Endothelial cell of umbilical vein (primary cell): ENCODE measurements around the gene SPOPL. TPM values are rescaled to one million over a fixed set of nuclear protein-coding genes. Genes with fewer than 3 reads are reported as not detected.

ENCODE experiments used
- BruUV-seq: library from RNA; stranded (reverse); fragments of 400-500 nt; replicated peaks from 2 replicates; lab custom pipeline; 2021; lab: Mats Ljungman, UMichigan
- CTCF ChIA-PET: fragments of 300-600, 350-600 bp; sonication (Branson Sonifier 250); formaldehyde crosslinking; loops from one replicate; lab custom pipeline; 2021; ENCODE audit warnings: antibody characterized with exemption, inconsistent platforms; lab: Charles Lee
- POLR2A ChIA-PET: fragments of 300-600, 350-600 bp; sonication (Branson Sonifier 250); formaldehyde crosslinking; loops from one replicate; lab custom pipeline; 2021; ENCODE audit warnings: antibody characterized with exemption, inconsistent platforms; lab: Charles Lee
- DNase-seq: peaks from one replicate; pipeline ENCODE4 v3.0.0-alpha.2; 2011; ENCODE audit warnings: low read depth, low spot score
- FAIRE-seq: peaks from 2 replicates; lab custom pipeline; 2011; peaks lifted over from hg19 to GRCh38; lab: Jason Lieb, UNC
- H2AFZ ChIP-seq: 2 replicates; pipeline ENCODE4 v1.6.0; 2012; ENCODE audit warnings: low read depth, low read length, control low read depth, inconsistent platforms
- H3K27ac ChIP-seq: 2 replicates; pipeline ENCODE4 v1.5.1; 2011; ENCODE audit warnings: low read depth, mild to moderate bottlenecking, control low read depth, low read length, moderate library complexity; ENCODE audit not compliant: insufficient read depth
- H3K27me3 ChIP-seq, 2 experiments: 2 replicates each; pipeline versions ENCODE4 v1.6.0 to v1.6.1; 2011; ENCODE audit warnings: low read length in 2 of 2, mixed read lengths in 1 of 2; ENCODE audit not compliant: control insufficient read depth in 2 of 2, insufficient read depth in 2 of 2
- H3K36me3 ChIP-seq, 2 experiments: 2 replicates in 1 of 2; 3 replicates in 1 of 2; pipeline ENCODE4 v1.5.1; 2011; ENCODE audit warnings: low read length in 2 of 2, mild to moderate bottlenecking in 1 of 2, moderate library complexity in 1 of 2; ENCODE audit not compliant: control insufficient read depth in 2 of 2, insufficient read depth in 2 of 2; ENCODE audit errors: extremely low read depth in 1 of 2
- H3K4me1 ChIP-seq: 3 replicates; pipeline ENCODE4 v1.5.1; 2011; ENCODE audit warnings: mild to moderate bottlenecking, low read length; ENCODE audit not compliant: control insufficient read depth, insufficient read depth; ENCODE audit errors: extremely low read depth
- H3K4me2 ChIP-seq: 2 replicates; pipeline ENCODE4 v1.6.1; 2011; ENCODE audit warnings: low read length, control low read depth, mixed read lengths; ENCODE audit not compliant: insufficient read depth
- H3K4me3 ChIP-seq, 3 experiments: fragments of 200-600 bp in 1 of 3; sonication (generic), shearing (Covaris generic) in 1 of 3; replicated peaks in 1 of 3; 2 replicates each; pipeline ENCODE4 v1.5.1; 2011 to 2016; ENCODE audit warnings: control low read depth in 3 of 3, low read length in 3 of 3, mild to moderate bottlenecking in 2 of 3, inconsistent platforms in 1 of 3, low read depth in 1 of 3, moderate library complexity in 1 of 3; ENCODE audit not compliant: insufficient read depth in 1 of 3
- H3K79me2 ChIP-seq: 2 replicates; pipeline ENCODE4 v1.6.0; 2012; ENCODE audit warnings: low read length, inconsistent platforms; ENCODE audit not compliant: control insufficient read depth, insufficient read depth
- H3K9ac ChIP-seq: replicated peaks from 2 replicates; pipeline ENCODE3; 2011; ENCODE audit warnings: low read length, control low read depth; ENCODE audit not compliant: insufficient read depth; ENCODE audit errors: extremely low read depth
- H3K9me1 ChIP-seq: replicated peaks from 3 replicates; pipeline ENCODE4 v1.6.0; 2011; ENCODE audit warnings: mild to moderate bottlenecking, low read length; ENCODE audit not compliant: control insufficient read depth, insufficient read depth; ENCODE audit errors: extremely low read depth
- H3K9me3 ChIP-seq: replicated peaks from 2 replicates; pipeline ENCODE4 v1.5.1; 2012; ENCODE audit warnings: low read length, inconsistent platforms; ENCODE audit not compliant: control insufficient read depth, insufficient read depth
- H4K20me1 ChIP-seq: replicated peaks from 2 replicates; pipeline ENCODE3; 2011; ENCODE audit warnings: mild to moderate bottlenecking, low read length; ENCODE audit not compliant: control insufficient read depth, insufficient read depth; ENCODE audit errors: extremely low read depth
- CTCF ChIP-seq, 2 donors: IDR thresholded peaks; 1 replicate in 1 of 2; 2 replicates in 1 of 2; pipeline ENCODE4 v1.5.1; 2011; ENCODE audit warnings: low read length in 2 of 2, mild to moderate bottlenecking in 2 of 2, moderate library complexity in 2 of 2, control low read depth in 1 of 2, inconsistent platforms in 1 of 2, low read depth in 1 of 2; ENCODE audit not compliant: insufficient read depth in 1 of 2; ENCODE audit errors: extremely low read depth in 1 of 2
- EZH2 ChIP-seq: IDR thresholded peaks from 2 replicates; pipeline ENCODE4 v1.6.1; 2012; ENCODE audit warnings: borderline replicate concordance, low read depth, mild to moderate bottlenecking, moderate library complexity, low read length, inconsistent platforms; ENCODE audit not compliant: severe bottlenecking
- FOS ChIP-seq: IDR thresholded peaks from 2 replicates; pipeline ENCODE4 v1.6.1; 2011; ENCODE audit warnings: mild to moderate bottlenecking, low read length, moderate library complexity, borderline replicate concordance; ENCODE audit not compliant: insufficient read depth
- GATA2 ChIP-seq: IDR thresholded peaks from 2 replicates; pipeline ENCODE4 v1.7.0; 2011; ENCODE audit warnings: low read depth, mild to moderate bottlenecking, moderate library complexity, mixed read lengths, low read length; ENCODE audit not compliant: insufficient read length, insufficient read depth
- JUN ChIP-seq: IDR thresholded peaks from 2 replicates; pipeline ENCODE4 v1.6.1; 2011; ENCODE audit warnings: borderline replicate concordance, low read depth; ENCODE audit not compliant: insufficient read length, insufficient read depth
- MAX ChIP-seq: IDR thresholded peaks from 2 replicates; pipeline ENCODE4 v1.6.1; 2011; ENCODE audit not compliant: insufficient read depth, insufficient read length
- MYC ChIP-seq: IDR thresholded peaks from one replicate; pipeline ENCODE4 v1.6.1; 2011; ENCODE audit warnings: mild to moderate bottlenecking, low read depth, low read length
- POLR2A ChIP-seq: IDR thresholded peaks from 2 replicates; pipeline ENCODE4 v1.6.1; 2012; ENCODE audit warnings: low read depth, mild to moderate bottlenecking, control low read depth, low read length
- POLR2AphosphoS5 ChIP-seq: IDR thresholded peaks from 2 replicates; pipeline ENCODE4 v1.6.1; 2012; ENCODE audit warnings: low read depth, mild to moderate bottlenecking, control low read depth, low read length, moderate library complexity; ENCODE audit not compliant: insufficient read depth
- dilution Hi-C: fragments of 300-500 bp; cut with MboI; formaldehyde crosslinking; loops from one replicate; pipeline ENCODE4 v1.15.0; 2019; ENCODE audit warnings: low sequenced_read_pairs; ENCODE audit not compliant: extremely low pct_ligation_motif_present
- intact Hi-C: fragments of 100-400 bp; cut with micrococcal nuclease; formaldehyde crosslinking; loops from one replicate; pipeline ENCODE4 v1.10.0; 2022
- polyA plus RNA-seq, 4 experiments: library from polyadenylated mRNA; depleted of rRNA in 3 of 4; stranded (reverse) in 3 of 4; unstranded in 1 of 4; fragments of >200 nt; gene quantifications; 2 replicates each; pipeline versions ENCODE4 v1.2.1 to v1.2.3, GENCODE V29; 2011 to 2012; ENCODE audit warnings: missing spikeins in 1 of 4
- total RNA-seq: library from RNA; stranded (reverse); gene quantifications from 2 replicates; pipeline ENCODE4 v1.2.3, GENCODE V29; 2021

SPOPL gene
- total and polyA plus RNA-seq, 2 donors (not counting 3 experiments of a cell fraction or from before 2014, with no cell fraction given) = 3.1 to 17.4 TPM

GRCh38 chr2:138596403-138596802 lies 94.8 kb downstream of the SPOPL start:
- H2AFZ ChIP-seq = no peak overlapping the region

More at GRCh38 chr2:138596403-138596802, 94.8 kb downstream of the SPOPL start:
- H3K4me3 ChIP-seq = no peak overlapping the region
- H4K20me1 ChIP-seq = no peaks in the 10 kb centered on the region
- no peaks in the 10 kb centered on the region for H3K9me3 ChIP-seq
- dilution Hi-C loops (no loop called here), intact Hi-C loops (no loop called here)
- H3K4me2 ChIP-seq = no peak overlapping the region
- H3K4me1 ChIP-seq = no peaks in the 10 kb centered on the region
- no peaks in the 10 kb centered on the region for H3K79me2 ChIP-seq
- H3K9me1 ChIP-seq = no peaks in the 10 kb centered on the region
- ChIA-PET POLR2A (no interaction called here), CTCF (interaction anchor here (1.6 kb wide), 1 partner anchor 11 kb away, joined by 3 read pairs; no protein-coding TSS in a partner anchor)
- no TSS peak for BruUV-seq
- no peaks in the 10 kb centered on the region for H3K27me3 ChIP-seq
- TF ChIP-seq FOS = no peak
- no peak for TF ChIP-seq POLR2AphosphoS5
- no peak for TF ChIP-seq POLR2A
- TF ChIP-seq MAX = no peak
- no peak for TF ChIP-seq CTCF (IDR thresholded peaks at IDR 0.05; ENCODE audit: extremely low read depth in 1 of 2, insufficient read depth in 1 of 2, low read depth in 1 of 2, low read length in 2 of 2)
- no peak for TF ChIP-seq EZH2
- no peak for TF ChIP-seq JUN
- TF ChIP-seq MYC = no peak
- TF ChIP-seq GATA2 = no peak
- H3K36me3 ChIP-seq = peaks cover 0 to 1% of the 10 kb centered on the region in 2 experiments
- H3K27ac ChIP-seq = no peak overlapping the region
- DNase-seq = no peak
- no peak for FAIRE-seq
- no peak overlapping the region for H3K9ac ChIP-seq
